Naive thymus-derived CD8-positive, alpha-beta T cell (primary cell): ENCODE measurements around the gene SAA4. TPM values are rescaled to one million over a fixed set of nuclear protein-coding genes. Genes with fewer than 3 reads are reported as not detected.
"Not testable (repeated sequence)": the region's sequence is repeated elsewhere in the genome, so short reads cannot be mapped to it uniquely, and the experiment has no call there.

ENCODE experiments used
- ATAC-seq, 2 donors: fragments of 150-1000 bp; cut with Tn5 transposase in 1 of 2; sonication (Bioruptor Pico), chemical (Tn5 transposase) in 1 of 2; 1 replicate in 1 of 2; 2 replicates in 1 of 2; pipeline ENCODE4 v1.10.0; 2021; ENCODE audit warnings: mild to moderate bottlenecking in 2 of 2, moderate library complexity in 2 of 2
- POLR2A ChIA-PET: fragments of 350-600 bp; sonication (Branson Sonifier 250); formaldehyde crosslinking; loops from one replicate; lab custom pipeline; 2021; ENCODE audit warnings: antibody characterized with exemption; lab: Charles Lee
- DNase-seq, 10 donors: peaks; one replicate each; pipeline versions ENCODE4 v3.0.0 to v3.0.0-alpha.2; 2020 to 2022
- H3K27ac Mint-ChIP-seq, 10 donors: one replicate each; pipeline ENCODE4 v1.8.0; 2020 to 2022; ENCODE audit warnings: mild to moderate bottlenecking in 10 of 10, mixed read lengths in 10 of 10, moderate library complexity in 4 of 10, inconsistent platforms in 1 of 10
- H3K27me3 Mint-ChIP-seq, 5 donors: one replicate each; pipeline ENCODE4 v1.8.0; 2021 to 2022; ENCODE audit warnings: mixed read lengths in 5 of 5
- H3K36me3 Mint-ChIP-seq, 3 donors: one replicate each; pipeline ENCODE4 v1.8.0; 2020 to 2022; ENCODE audit warnings: mixed read lengths in 3 of 3, mild to moderate bottlenecking in 2 of 3, inconsistent platforms in 1 of 3
- H3K4me1 Mint-ChIP-seq, 4 donors: one replicate each; pipeline ENCODE4 v1.8.0; 2021 to 2022; ENCODE audit warnings: mixed read lengths in 4 of 4
- H3K4me3 Mint-ChIP-seq, 10 donors: one replicate each; pipeline ENCODE4 v1.8.0; 2020 to 2022; ENCODE audit warnings: mild to moderate bottlenecking in 10 of 10, mixed read lengths in 10 of 10, moderate library complexity in 6 of 10, inconsistent platforms in 1 of 10
- H3K9me3 Mint-ChIP-seq, 9 donors: one replicate each; pipeline ENCODE4 v1.8.0; 2020 to 2022; ENCODE audit warnings: mixed read lengths in 9 of 9, mild to moderate bottlenecking in 3 of 9, inconsistent platforms in 1 of 9, moderate library complexity in 1 of 9
- polyA plus RNA-seq, 3 donors: library from polyadenylated mRNA; unstranded; fragments of 300-500 nt; fragmentation: Illumina TruSeq; gene quantifications; one replicate each; pipeline ENCODE4 v1.2.3, GENCODE V29; 2021
- total RNA-seq, 8 experiments: library from RNA in 2 of 8; stranded (reverse) in 2 of 8; gene quantifications; one replicate each; pipeline ENCODE4 v1.2.3 and lab custom pipeline; 2021 to 2026

Gene SAA4
- total and polyA plus RNA-seq, 5 experiments from 2014 or later, result not detected

GRCh38 chr11:18264035-18264434, 27.4 kb upstream of the SAA4 start:
- H3K27me3 Mint-ChIP-seq, result peaks cover 2 to 11% (median 6%) of the 10 kb centered on the region in 5 donors
- no peaks in the 10 kb centered on the region for H3K9me3 Mint-ChIP-seq
- no peak overlapping the region for H3K27ac Mint-ChIP-seq
- no peaks in the 10 kb centered on the region for H3K36me3 Mint-ChIP-seq
- POLR2A ChIA-PET, result no interaction called here
- H3K4me3 Mint-ChIP-seq, result no peak overlapping the region
- H3K4me1 Mint-ChIP-seq, result peaks cover 0 to 3% (median 0%) of the 10 kb centered on the region in 4 donors
- DNase-seq (no peak), ATAC-seq (no peak)

GRCh38 chr11:18262681-18263350, 26.2 kb upstream of the SAA4 start:
- H3K4me3 Mint-ChIP-seq, POLR2A ChIA-PET, H3K4me1 Mint-ChIP-seq: not testable (repeated sequence)

DNA sequence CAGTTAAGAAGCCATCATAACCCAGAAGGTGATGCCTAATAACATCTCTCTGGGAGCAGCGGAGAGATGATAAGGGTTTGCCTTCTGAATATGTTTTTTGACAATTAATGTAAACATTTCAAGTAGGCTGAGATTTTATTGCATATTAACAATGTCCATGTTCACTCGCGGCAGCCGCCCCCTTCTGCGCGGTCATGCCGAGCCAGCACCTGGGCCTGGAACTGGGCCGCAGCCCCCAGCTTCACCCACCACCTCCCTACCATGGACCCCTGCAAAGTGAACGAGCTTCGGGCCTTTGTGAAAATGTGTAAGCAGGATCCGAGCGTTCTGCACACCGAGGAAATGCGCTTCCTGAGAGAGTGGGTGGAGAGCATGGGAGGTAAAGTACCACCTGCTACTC, 25.1 kb upstream of the SAA4 start:
- DNase-seq (no peak), ATAC-seq (no peak)
- H3K27ac Mint-ChIP-seq, result no peak overlapping the region
- no peaks in the 10 kb centered on the region for H3K4me1 Mint-ChIP-seq
- H3K36me3 Mint-ChIP-seq, result no peaks in the 10 kb centered on the region
- POLR2A ChIA-PET, result no interaction called here
- H3K4me3 Mint-ChIP-seq, result no peak overlapping the region
- H3K9me3 Mint-ChIP-seq, result no peaks in the 10 kb centered on the region
- peaks cover 2 to 11% (median 7%) of the 10 kb centered on the region in 5 donors for H3K27me3 Mint-ChIP-seq

More at GRCh38 chr11:18262681-18263350, 26.2 kb upstream of the SAA4 start:
- not testable (repeated sequence) for H3K36me3 Mint-ChIP-seq, DNase-seq, ATAC-seq, H3K9me3 Mint-ChIP-seq, H3K27ac Mint-ChIP-seq
- H3K27me3 Mint-ChIP-seq, result peaks cover 2 to 11% (median 7%) of the 10 kb centered on the region in 5 donors

DNA sequence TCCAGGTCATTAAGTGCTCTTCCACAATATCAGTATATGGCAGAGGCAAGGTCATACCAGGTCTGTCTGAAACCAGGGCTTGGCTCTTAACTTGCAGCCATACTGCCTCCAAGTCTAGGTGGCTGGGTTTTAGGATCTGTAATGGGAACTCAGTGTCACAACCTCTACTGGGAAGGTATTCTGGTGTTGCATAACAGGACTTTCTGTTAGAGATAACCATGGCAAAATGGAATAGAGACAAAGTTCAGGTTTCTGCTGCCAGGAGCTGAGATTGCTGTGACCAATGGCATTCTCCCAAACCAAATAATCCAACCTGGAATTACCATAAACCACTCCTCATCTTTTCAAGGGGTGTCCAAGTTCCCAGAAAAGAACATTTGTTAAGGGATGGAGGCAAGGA, 22.7 kb upstream of the SAA4 start:
- no peaks in the 10 kb centered on the region for H3K9me3 Mint-ChIP-seq
- H3K27me3 Mint-ChIP-seq, result peaks cover 2 to 12% (median 10%) of the 10 kb centered on the region in 5 donors
- POLR2A ChIA-PET, result no interaction called here
- ATAC-seq (no peak), DNase-seq (no peak)
- no peaks in the 10 kb centered on the region for H3K4me1 Mint-ChIP-seq
- no peak overlapping the region for H3K27ac Mint-ChIP-seq
- no peak overlapping the region for H3K4me3 Mint-ChIP-seq
- no peaks in the 10 kb centered on the region for H3K36me3 Mint-ChIP-seq

DNA sequence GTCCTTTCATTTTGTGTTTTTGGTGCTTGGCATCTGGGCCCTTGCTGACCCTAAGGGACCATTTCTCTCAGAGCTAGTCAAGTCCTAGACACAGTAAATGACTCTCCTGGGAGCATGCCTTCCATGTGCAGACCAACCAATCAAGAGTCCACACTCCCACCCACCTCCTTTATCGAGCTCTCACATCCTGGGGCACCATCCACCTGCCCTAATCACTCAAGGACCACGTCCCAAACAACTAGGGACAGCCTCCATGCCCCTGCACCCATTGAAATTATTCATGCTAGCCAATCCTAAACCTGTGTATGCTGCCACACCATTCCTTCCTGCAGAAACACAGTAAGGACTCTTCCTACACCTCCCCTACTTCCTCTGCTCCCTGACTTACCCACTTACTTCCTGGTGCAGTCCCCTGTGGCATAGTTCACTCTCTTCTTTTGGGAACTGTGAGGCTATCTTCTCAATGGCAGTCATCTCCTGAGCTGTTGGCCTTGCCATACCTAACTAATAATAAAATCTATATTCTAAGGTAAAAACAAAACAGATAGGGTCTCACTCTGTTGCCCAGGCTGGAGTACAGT, 18.3 kb upstream of the SAA4 start:
- peaks cover 0 to 17% (median 8%) of the 10 kb centered on the region in 5 donors for H3K27me3 Mint-ChIP-seq
- POLR2A ChIA-PET, result no interaction called here
- no peak for ATAC-seq
- no peak overlapping the region for H3K27ac Mint-ChIP-seq
- H3K4me3 Mint-ChIP-seq, result no peak overlapping the region
- H3K4me1 Mint-ChIP-seq, result no peaks in the 10 kb centered on the region
- H3K36me3 Mint-ChIP-seq, result no peaks in the 10 kb centered on the region
- no peak for DNase-seq
- H3K9me3 Mint-ChIP-seq, result no peaks in the 10 kb centered on the region

GRCh38 chr11:18253778-18254338, 17.3 kb upstream of the SAA4 start:
- Mint-ChIP-seq H3K36me3 (no peaks in the 10 kb centered on the region), H3K4me3 (no peak overlapping the region), H3K4me1 (no peaks in the 10 kb centered on the region), H3K27ac (peak overlapping the region in 2 of 10 donors; percentile 25 to 38), H3K9me3 (no peaks in the 10 kb centered on the region), H3K27me3 (peaks cover 0 to 17% (median 5%) of the 10 kb centered on the region in 5 donors)
- DNase-seq, result no peak
- no peak for ATAC-seq
- POLR2A ChIA-PET, result no interaction called here

GRCh38 chr11:18253233-18253632, 16.6 kb upstream of the SAA4 start:
- Mint-ChIP-seq H3K36me3 (no peaks in the 10 kb centered on the region), H3K27ac (no peak overlapping the region), H3K9me3 (no peaks in the 10 kb centered on the region), H3K4me3 (no peak overlapping the region), H3K27me3 (peaks cover 0 to 17% (median 4%) of the 10 kb centered on the region in 5 donors), H3K4me1 (no peaks in the 10 kb centered on the region)
- POLR2A ChIA-PET, result no interaction called here
- no peak for ATAC-seq
- DNase-seq, result no peak

DNA sequence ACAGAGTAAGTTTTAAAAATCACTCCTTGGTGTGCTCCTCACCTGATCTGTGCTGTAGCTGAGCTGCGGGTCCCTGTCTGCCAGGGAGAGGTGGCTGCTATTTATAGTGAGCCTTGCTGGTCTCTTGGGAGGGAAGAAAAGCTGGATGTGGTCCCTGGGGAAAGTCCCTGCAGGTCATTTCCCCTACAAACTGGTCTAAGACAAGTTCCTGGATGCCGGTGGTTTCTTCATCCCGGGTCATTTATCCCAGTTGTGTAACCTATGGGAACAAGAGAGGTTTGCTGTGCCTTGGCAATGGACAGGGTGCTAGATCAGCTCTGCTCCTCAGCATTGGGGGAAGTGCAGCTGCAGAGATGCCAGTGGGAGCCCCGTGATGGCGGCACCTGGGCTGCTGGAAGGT, 12.0 kb upstream of the SAA4 start, which contains the start of gene SAA2:
SAA2 (minus strand) TSS at position 108 of the 400 bp plus-strand sequence. CDS start 657 bp downstream, outside the sequence.
- Mint-ChIP-seq H3K9me3 (peaks cover 0 to 5% (median 4%) of the 10 kb centered on the region in 9 donors), H3K4me1 (peaks cover 0 to 9% (median 2%) of the 10 kb centered on the region in 4 donors), H3K27me3 (peaks cover 0 to 5% (median 2%) of the 10 kb centered on the region in 5 donors), H3K27ac (peak within 1 kb of the TSS in 1 of 10 donors; percentile 61), H3K36me3 (no peaks in the 10 kb centered on the region), H3K4me3 (no peak within 1 kb of the TSS)
- DNase-seq (no peak), ATAC-seq (no peak)
- POLR2A ChIA-PET, result no interaction called here

- POLR2A ChIA-PET, result not testable (repeated sequence)
- peak overlapping the region in 1 of 10 donors; percentile 87 for H3K27ac Mint-ChIP-seq
Measured at GRCh38 chr11:18247191-18247581, 10.6 kb upstream of the SAA4 start.

DNA sequence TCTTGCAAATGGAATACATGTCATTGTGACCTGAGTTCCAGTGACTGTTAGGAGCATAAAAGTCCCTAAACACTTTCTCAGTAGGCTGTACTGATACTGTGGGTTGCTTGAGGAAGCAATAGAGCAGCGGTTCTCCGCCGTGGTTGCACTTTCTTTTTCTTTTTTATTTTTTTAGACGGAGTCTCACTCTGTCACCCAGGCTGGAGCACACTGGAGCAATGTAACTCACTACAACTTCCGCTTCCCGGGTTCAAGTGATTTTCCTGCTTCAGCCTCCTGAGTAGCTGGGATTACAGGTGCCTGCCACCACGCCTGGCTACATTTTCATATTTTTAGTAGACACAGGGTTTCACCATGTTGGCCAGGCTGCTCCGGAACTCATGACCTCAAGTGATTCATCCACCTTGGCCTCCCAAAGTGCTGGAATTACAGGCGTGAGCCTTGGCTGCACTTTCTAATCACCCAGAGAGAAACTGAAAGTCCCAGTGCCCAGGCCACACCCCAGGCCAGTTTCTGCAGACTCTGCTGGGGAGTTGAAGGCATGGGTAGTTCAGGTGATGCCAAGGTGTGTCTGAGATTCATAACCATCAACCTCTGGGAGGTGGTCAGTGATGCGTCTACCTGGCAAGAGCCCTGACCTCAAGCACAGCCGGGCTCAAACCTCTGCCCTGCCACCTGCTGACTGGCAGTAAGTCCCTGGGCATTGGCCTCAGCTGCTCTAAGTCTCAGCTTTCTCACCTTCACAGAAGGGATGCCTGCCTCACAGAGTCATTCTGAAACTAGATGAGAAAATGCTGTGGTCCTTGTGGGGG, 10.0 kb upstream of the SAA4 start:
- ATAC-seq, H3K36me3 Mint-ChIP-seq, H3K27me3 Mint-ChIP-seq, POLR2A ChIA-PET, DNase-seq, H3K4me1 Mint-ChIP-seq: not testable (repeated sequence)
- Mint-ChIP-seq H3K4me3 (peak overlapping the region in 8 of 10 donors; percentile 7 to 82 (median 40)), H3K27ac (peak overlapping the region in 6 of 10 donors; percentile 2 to 90 (median 66)), H3K9me3 (peaks cover 0 to 11% (median 7%) of the 10 kb centered on the region in 9 donors)

More at GRCh38 chr11:18247191-18247581, 10.6 kb upstream of the SAA4 start:
- H3K27me3 Mint-ChIP-seq, H3K36me3 Mint-ChIP-seq, ATAC-seq, DNase-seq, H3K4me1 Mint-ChIP-seq: not testable (repeated sequence)
- peak overlapping the region in 3 of 10 donors; percentile 60 to 82 (median 69) for H3K4me3 Mint-ChIP-seq
- peaks cover 0 to 11% (median 7%) of the 10 kb centered on the region in 9 donors for H3K9me3 Mint-ChIP-seq

DNA sequence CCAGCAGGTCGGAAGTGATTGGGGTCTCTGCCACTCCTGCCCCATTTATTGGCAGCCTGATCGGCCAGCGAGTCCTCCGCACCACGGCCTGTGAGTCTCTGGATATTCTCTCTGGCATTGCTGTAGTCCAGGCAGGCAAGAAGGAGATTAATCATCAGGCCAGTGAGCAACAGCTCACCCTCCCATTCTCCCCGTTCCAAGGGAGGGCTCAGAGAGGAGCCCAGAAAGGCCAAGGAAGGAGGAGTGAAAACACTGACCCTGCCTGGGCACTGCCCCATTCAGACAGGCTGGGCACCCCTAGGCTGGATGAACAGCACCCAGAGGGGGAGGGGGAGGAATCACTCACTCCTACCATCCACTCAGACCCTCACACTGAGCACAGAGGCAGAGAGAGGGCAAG, 8.8 kb upstream of the SAA4 start:
- Mint-ChIP-seq H3K4me1 (peaks cover 0 to 9% (median 2%) of the 10 kb centered on the region in 4 donors), H3K4me3 (no peak overlapping the region), H3K9me3 (peaks cover 0 to 11% (median 7%) of the 10 kb centered on the region in 9 donors), H3K36me3 (peaks cover 0 to 1% (median 0%) of the 10 kb centered on the region in 3 donors), H3K27me3 (peaks cover 3 to 12% (median 7%) of the 10 kb centered on the region in 5 donors), H3K27ac (peak overlapping the region in 2 of 10 donors; percentile 31 to 52)
- ATAC-seq (no peak), DNase-seq (no peak)
- POLR2A ChIA-PET, result no interaction called here

GRCh38 chr11:18243783-18244362, 7.3 kb upstream of the SAA4 start:
- H3K36me3 Mint-ChIP-seq, result peaks cover 0 to 10% (median 1%) of the 10 kb centered on the region in 3 donors
- peaks cover 0 to 9% (median 2%) of the 10 kb centered on the region in 4 donors for H3K4me1 Mint-ChIP-seq
- ATAC-seq (peak in 1 of 2 donors; percentile 29), DNase-seq (peak in 8 of 10 donors; percentile 24 to 69 (median 42))
- peak overlapping the region in 1 of 10 donors; percentile 36 for H3K27ac Mint-ChIP-seq
- POLR2A ChIA-PET, result no interaction called here
- H3K9me3 Mint-ChIP-seq, result peaks cover 0 to 11% (median 7%) of the 10 kb centered on the region in 9 donors
- H3K4me3 Mint-ChIP-seq, result no peak overlapping the region
- peaks cover 5 to 27% (median 12%) of the 10 kb centered on the region in 5 donors for H3K27me3 Mint-ChIP-seq
